K562 (cell line): Measurements from ENCODE around the gene TEX28. TPM values are rescaled to one million over a fixed set of nuclear protein-coding genes. Genes with fewer than 3 reads are reported as not detected.

Experiments used
- ATAC-seq: fragments of 200-7000 bp; cut with Tn5 transposase; 3 replicates; pipeline ENCODE4 v1.9.1; 2020; ENCODE audit warnings: moderate library complexity
- BruUV-seq: library from RNA; stranded (reverse); fragments of 400-500 nt; replicated peaks from 2 replicates; lab custom pipeline; 2021; lab: Mats Ljungman, UMichigan
- CTCF ChIA-PET: fragments of 300-600 bp; formaldehyde crosslinking; extraction: SDS; loops from one replicate; lab custom pipeline; 2021; ENCODE audit warnings: low intra/inter-chr PET ratio; lab: Yijun Ruan, JAX
- POLR2A ChIA-PET: fragments of 300-600, 350-650 bp; sonication (Branson Sonifier 250); formaldehyde crosslinking; extraction: SDS; loops from one replicate; lab custom pipeline; 2021; ENCODE audit warnings: antibody characterized with exemption, inconsistent platforms; lab: Yijun Ruan, JAX
- DNase-seq, 4 experiments: peaks; one replicate each; pipeline versions ENCODE4 v3.0.0 to v3.0.0-alpha.2; 2011 to 2018; ENCODE audit warnings: low spot score in 3 of 4, mixed read lengths in 3 of 4; ENCODE audit errors: extremely low read depth in 1 of 4
- FAIRE-seq: peaks from 2 replicates; lab custom pipeline; 2011; peaks lifted over from hg19 to GRCh38; lab: Jason Lieb, UNC
- H2AFZ ChIP-seq: 2 replicates; pipeline ENCODE4 v1.6.0; 2011; ENCODE audit warnings: low read depth, low read length, control low read depth, inconsistent platforms
- H3K27ac ChIP-seq: fragments of 200-600 bp; 3 replicates; pipeline ENCODE4 v1.8.0; 2011; ENCODE audit warnings: low read depth, mild to moderate bottlenecking, control low read depth, inconsistent platforms, low read length, moderate library complexity, mixed read lengths; ENCODE audit errors: extremely low read depth
- H3K27me3 ChIP-seq, 2 experiments: fragments of 300-600 bp in 1 of 2; 2 replicates in 1 of 2; 3 replicates in 1 of 2; pipeline versions ENCODE4 v1.6.0 to v1.8.0; 2011; ENCODE audit warnings: inconsistent platforms in 2 of 2, low read length in 2 of 2, mild to moderate bottlenecking in 1 of 2, mixed read lengths in 1 of 2, moderate library complexity in 1 of 2; ENCODE audit not compliant: control insufficient read depth in 2 of 2, insufficient read depth in 2 of 2
- H3K36me3 ChIP-seq: fragments of 300-600 bp; 3 replicates; pipeline ENCODE4 v1.8.0; 2011; ENCODE audit warnings: mild to moderate bottlenecking, low read length, inconsistent platforms; ENCODE audit not compliant: control insufficient read depth, insufficient read depth
- H3K4me1 ChIP-seq, 2 experiments: fragments of 200-600 bp in 1 of 2; replicated peaks in 1 of 2; 2 replicates in 1 of 2; 3 replicates in 1 of 2; pipeline versions ENCODE4 v1.5.1 to v1.8.0; 2011; ENCODE audit warnings: inconsistent platforms in 2 of 2, low read length in 2 of 2, mild to moderate bottlenecking in 1 of 2, mixed read lengths in 1 of 2, moderate library complexity in 1 of 2; ENCODE audit not compliant: control insufficient read depth in 2 of 2, insufficient read depth in 2 of 2
- H3K4me2 ChIP-seq: 2 replicates; pipeline ENCODE4 v1.6.1; 2011; ENCODE audit warnings: low read length, control low read depth, inconsistent platforms, mixed read lengths; ENCODE audit not compliant: insufficient read depth
- H3K4me3 ChIP-seq: fragments of 200-600 bp; sonication (generic), shearing (Covaris generic); 2 replicates; pipeline ENCODE4 v1.5.1; 2016; ENCODE audit warnings: control low read depth, inconsistent platforms
- H3K79me2 ChIP-seq: fragments of 200-600 bp; 3 replicates; pipeline ENCODE4 v1.8.0; 2011; ENCODE audit warnings: low read length, inconsistent platforms; ENCODE audit not compliant: control insufficient read depth, insufficient read depth
- H3K9ac ChIP-seq, 2 experiments: 2 replicates each; pipeline versions ENCODE4 v1.6.0 to v1.6.1; 2011; ENCODE audit warnings: low read depth in 2 of 2, low read length in 2 of 2, control low read depth in 1 of 2, inconsistent platforms in 1 of 2, mild to moderate bottlenecking in 1 of 2, mixed read lengths in 1 of 2; ENCODE audit not compliant: insufficient read depth in 1 of 2
- H3K9me1 ChIP-seq: one replicate; pipeline ENCODE4 v1.6.0; 2011; ENCODE audit warnings: inconsistent platforms, mild to moderate bottlenecking, low read length, moderate library complexity; ENCODE audit not compliant: control insufficient read depth, insufficient read depth
- H3K9me3 ChIP-seq: replicated peaks from 2 replicates; pipeline ENCODE4 v1.5.1; 2011; ENCODE audit warnings: low read depth, low read length, inconsistent platforms; ENCODE audit not compliant: control insufficient read depth, insufficient read depth
- H4K20me1 ChIP-seq: replicated peaks from 2 replicates; pipeline ENCODE4 v1.6.1; 2011; ENCODE audit warnings: low read length, inconsistent platforms, mixed read lengths; ENCODE audit not compliant: control insufficient read depth, insufficient read depth
- DIDO1 ChIP-seq: fragments of 450-650 bp; IDR thresholded peaks from 2 replicates; pipeline ENCODE4 v1.6.1; 2016; ENCODE audit warnings: low read depth, missing biosample characterization, missing genetic modification characterization
- FOSL1 ChIP-seq: fragments of 200-800 bp; sonication (Bioruptor generic); conservative IDR thresholded peaks from 2 replicates; pipeline ENCODE4 v1.6.1; 2016; ENCODE audit warnings: missing genetic modification characterization, missing compliant biosample characterization
- FOXA3 ChIP-seq, 2 experiments: fragments of 450-650 bp in 1 of 2; sonication (generic) in 1 of 2; formaldehyde crosslinking; IDR thresholded peaks in 1 of 2; conservative IDR thresholded peaks in 1 of 2; 2 replicates each; pipeline versions ENCODE4 v1.4.0 to v1.8.0; 2020 to 2022; ENCODE audit warnings: mild to moderate bottlenecking in 2 of 2, missing genetic modification reagents in 1 of 2
- MAZ ChIP-seq, 2 experiments: fragments of 450-650 bp in 1 of 2; sonication (generic) in 1 of 2; formaldehyde crosslinking; IDR thresholded peaks in 1 of 2; conservative IDR thresholded peaks in 1 of 2; 2 replicates each; pipeline versions ENCODE4 v1.4.0 to v1.5.0; 2020; ENCODE audit warnings: mild to moderate bottlenecking in 1 of 2, missing genetic modification reagents in 1 of 2
- PCBP1 ChIP-seq: fragments of 200-400 bp; formaldehyde crosslinking; IDR thresholded peaks from 2 replicates; pipeline ENCODE4 v1.6.1; 2018; ENCODE audit warnings: mild to moderate bottlenecking, low read depth, low read length; ENCODE audit not compliant: poor library complexity, severe bottlenecking
- PTBP1 ChIP-seq: fragments of 200-400 bp; formaldehyde crosslinking; IDR thresholded peaks from 2 replicates; pipeline ENCODE4 v1.6.1; 2017; ENCODE audit warnings: low read depth, low read length
- RBFOX2 ChIP-seq: fragments of 200-400 bp; formaldehyde crosslinking; IDR thresholded peaks from 2 replicates; pipeline ENCODE4 v1.6.1; 2017; ENCODE audit warnings: low read depth, mild to moderate bottlenecking, low read length, moderate library complexity
- RFX7 ChIP-seq: fragments of 250-450 bp; sonication (Bioruptor Pico); IDR thresholded peaks from 2 replicates; pipeline ENCODE4 v1.5.1; 2021; ENCODE audit warnings: mild to moderate bottlenecking
- XRCC3 ChIP-seq: fragments of 450-650 bp; IDR thresholded peaks from 2 replicates; pipeline ENCODE4 v1.6.1; 2017; ENCODE audit warnings: mild to moderate bottlenecking, moderate library complexity
- ZFX ChIP-seq: sonication (generic); formaldehyde crosslinking; IDR thresholded peaks from 2 replicates; pipeline ENCODE4 v1.8.0; 2022; ENCODE audit warnings: mild to moderate bottlenecking, missing genetic modification reagents, moderate library complexity
- WGBS: fragments of 100-300 bp; shearing (Covaris generic); methylation state at CpG from one replicate; pipeline ENCODE4 v1.1.6; 2016; ENCODE audit warnings: low coverage, mixed read lengths; ENCODE audit not compliant: insufficient coverage; ENCODE audit errors: missing lambda C conversion rate; 5-methylcytosine and 5-hydroxymethylcytosine counted together
- in situ Hi-C: fragments of 300-500 bp; cut with MboI; formaldehyde crosslinking; loops from 4 replicates; pipeline ENCODE4 v1.15.0; 2018; ENCODE audit warnings: inconsistent platforms, mixed read lengths
- intact Hi-C: fragments of 100-400 bp; cut with micrococcal nuclease; formaldehyde crosslinking; loops from 2 replicates; pipeline ENCODE4 v1.14.2; 2022
- polyA plus RNA-seq, 8 experiments: library from polyadenylated mRNA; depleted of rRNA in 4 of 8; stranded (reverse) in 5 of 8; unstranded in 3 of 8; fragments of >200 nt; fragmentation: Nextera tagmentation in 2 of 8; fragmentation: Illumina TruSeq in 1 of 8; extraction: Ambion mirVana in 2 of 8; extraction: Trizol in 1 of 8; gene quantifications; 2 replicates each; pipeline versions ENCODE4 v1.2.1 to v1.2.3, GENCODE V29; 2011 to 2014; ENCODE audit warnings: inconsistent platforms in 1 of 8, missing spikeins in 1 of 8
- total RNA-seq, 7 experiments: library from RNA; depleted of rRNA in 6 of 7; stranded (reverse); fragments of >200 nt in 6 of 7; fragmentation: Illumina TruSeq in 2 of 7; extraction: Trizol in 2 of 7; gene quantifications; 2 replicates each; pipeline versions ENCODE4 v1.2.1 to v1.2.3, GENCODE V29; 2011 to 2021; ENCODE audit warnings: low replicate concordance in 1 of 7
- TF ChIP-seq, protein P1 (sequence below): fragments of 250-450 bp; sonication (Bioruptor Pico); IDR thresholded peaks from 2 replicates; pipeline ENCODE4 v1.8.0; 2021; ENCODE audit warnings: moderate library complexity, mild to moderate bottlenecking, inconsistent platforms
- TF ChIP-seq, protein P2 (sequence below): fragments of 450-650 bp; IDR thresholded peaks from 2 replicates; pipeline ENCODE4 v1.6.1; 2016; ENCODE audit warnings: antibody characterized with exemption
- TF ChIP-seq, protein P3 (sequence below): fragments of 450-650 bp; IDR thresholded peaks from 2 replicates; pipeline ENCODE4 v1.6.1; 2016; ENCODE audit warnings: low read depth, mild to moderate bottlenecking, moderate library complexity

The TEX28 gene
- total and polyA plus RNA-seq, 9 of the 15 experiments (the other 6 are each of a cell fraction or from before 2014, with no cell fraction given) = not detected

DNA sequence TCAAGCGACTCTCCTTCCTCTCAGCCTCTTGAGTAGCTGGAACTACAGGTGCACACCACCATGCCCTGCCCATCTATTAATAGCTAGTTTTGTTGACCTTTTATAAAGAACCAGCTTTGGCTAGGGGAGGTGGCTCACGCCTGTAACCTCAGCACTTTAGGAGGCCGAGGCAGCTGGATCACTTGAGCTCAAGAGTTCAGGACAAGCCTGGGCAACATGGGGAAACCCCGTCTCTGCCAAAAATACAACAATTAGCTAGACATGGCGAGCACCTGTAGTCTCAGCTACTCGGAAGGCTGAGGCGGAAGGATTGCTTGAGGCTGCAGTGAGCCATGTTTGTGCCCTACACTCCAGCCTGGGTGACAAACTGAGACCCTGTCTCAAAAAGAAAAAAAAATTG, 3.4 kb upstream of the TEX28 start (continued):
- TF ChIP-seq, protein P1, sequence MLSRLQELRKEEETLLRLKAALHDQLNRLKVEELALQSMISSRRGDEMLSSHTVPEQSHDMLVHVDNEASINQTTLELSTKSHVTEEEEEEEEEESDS (CRISPR knock-in tag) = no peak
- TF ChIP-seq DIDO1 = no peak
- no peak for TF ChIP-seq FOXA3 (CRISPR knock-in tag; conservative IDR thresholded peaks at IDR 0.05 in 1 of 2, IDR thresholded peaks at IDR 0.05 in 1 of 2)
- TF ChIP-seq PTBP1 = no peak
- TF ChIP-seq MAZ (CRISPR knock-in tag; conservative IDR thresholded peaks at IDR 0.05 in 1 of 2, IDR thresholded peaks at IDR 0.05 in 1 of 2) = no peak
- no peak for TF ChIP-seq RFX7 (CRISPR knock-in tag)
- TF ChIP-seq, all 486 proteins: peak for 0

DNA sequence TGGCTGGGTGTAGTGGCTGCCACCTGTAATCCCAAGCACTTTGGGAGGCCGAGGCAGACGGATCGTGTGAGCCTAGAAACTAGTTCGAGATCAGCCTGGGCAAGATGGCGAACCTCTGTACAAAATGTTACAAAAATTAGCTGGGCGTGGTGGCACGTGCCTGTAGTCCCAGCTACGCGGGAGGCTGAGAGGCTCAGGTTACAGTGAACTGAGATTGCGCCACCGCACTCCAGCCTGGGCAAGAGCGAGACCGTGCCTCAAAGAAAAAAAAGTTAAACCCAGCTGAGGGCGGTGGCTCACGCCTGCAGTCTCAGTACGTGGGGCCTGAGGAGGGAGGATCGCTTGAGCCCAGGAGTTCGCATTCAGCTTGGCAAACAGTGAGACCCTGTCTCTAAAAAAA, 1.8 kb upstream of the TEX28 start:
- Histone ChIP-seq H3K27me3 (no peaks in the 10 kb centered on the region), H3K4me2 (no peak overlapping the region), H2AFZ (no peak overlapping the region), H3K4me1 (peaks cover 0 to 9% of the 10 kb centered on the region in 2 experiments; a peak in 1 of 5 replicates), H3K9me1 (no peaks in the 10 kb centered on the region), H3K36me3 (no peaks in the 10 kb centered on the region), H4K20me1 (no peaks in the 10 kb centered on the region), H3K27ac (no peak overlapping the region), H3K4me3 (no peak overlapping the region), H3K79me2 (no peaks in the 10 kb centered on the region), H3K9ac (no peak overlapping the region), H3K9me3 (no peaks in the 10 kb centered on the region)
- POLR2A ChIA-PET = interaction anchor here (0.5 to 1.0 kb wide), 2 partner anchors 77 to 270 kb away, joined by 3 to 4 read pairs; no protein-coding TSS in a partner anchor
- intact Hi-C loops (no loop called here), in situ Hi-C loops (no loop called here)
- FAIRE-seq (no peak), ATAC-seq (no peak), DNase-seq (no peak)
- no TSS peak for BruUV-seq
- WGBS = 70% methylated on average over 17 of the region's 18 CpGs
- TF ChIP-seq ZFX (CRISPR knock-in tag) = no peak
- TF ChIP-seq FOSL1 (tag) = no peak
- no peak for TF ChIP-seq PCBP1
- TF ChIP-seq, protein P2, sequence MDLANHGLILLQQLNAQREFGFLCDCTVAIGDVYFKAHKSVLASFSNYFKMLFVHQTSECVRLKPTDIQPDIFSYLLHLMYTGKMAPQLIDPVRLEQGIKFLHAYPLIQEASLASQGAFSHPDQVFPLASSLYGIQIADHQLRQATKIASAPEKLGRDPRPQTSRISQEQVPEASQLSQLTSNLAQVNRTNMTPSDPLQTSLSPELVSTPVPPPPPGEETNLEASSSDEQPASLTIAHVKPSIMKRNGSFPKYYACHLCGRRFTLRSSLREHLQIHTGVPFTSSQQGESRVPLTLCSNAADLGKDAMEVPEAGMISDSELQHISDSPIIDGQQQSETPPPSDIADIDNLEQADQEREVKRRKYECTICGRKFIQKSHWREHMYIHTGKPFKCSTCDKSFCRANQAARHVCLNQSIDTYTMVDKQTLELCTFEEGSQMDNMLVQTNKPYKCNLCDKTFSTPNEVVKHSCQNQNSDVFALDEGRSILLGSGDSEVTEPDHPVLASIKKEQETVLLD = no peak
- TF ChIP-seq, protein P3, sequence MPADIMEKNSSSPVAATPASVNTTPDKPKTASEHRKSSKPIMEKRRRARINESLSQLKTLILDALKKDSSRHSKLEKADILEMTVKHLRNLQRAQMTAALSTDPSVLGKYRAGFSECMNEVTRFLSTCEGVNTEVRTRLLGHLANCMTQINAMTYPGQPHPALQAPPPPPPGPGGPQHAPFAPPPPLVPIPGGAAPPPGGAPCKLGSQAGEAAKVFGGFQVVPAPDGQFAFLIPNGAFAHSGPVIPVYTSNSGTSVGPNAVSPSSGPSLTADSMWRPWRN = no peak
- no peak for TF ChIP-seq XRCC3
- no peak for TF ChIP-seq RBFOX2
- CTCF ChIA-PET = no interaction called here
